Measurements from ENCODE around the gene RASSF4. TPM values are rescaled to one million over a fixed set of nuclear protein-coding genes. Genes with fewer than 3 reads are reported as not detected.

RASSF4 gene
- total RNA-seq, 1 experiment from 2014 or later: 11.5 TPM

GRCh38 chr10:44932517-44933450, 26.8 kb upstream of the RASSF4 start:
- Histone ChIP-seq H3K79me1 (ENCODE audit: insufficient read depth, low read depth, low read length, poor library complexity, severe bottlenecking) (no peaks in the 10 kb centered on the region), H3K9ac (ENCODE audit: extremely low read depth, insufficient read length, low read length) (no peak overlapping the region), H2AFZ (ENCODE audit: low read length) (no peak overlapping the region), H2BK120ac (ENCODE audit: low read depth, low read length, poor library complexity, severe bottlenecking) (no peak overlapping the region), H2BK5ac (ENCODE audit: insufficient read length, low read length) (no peak overlapping the region), H4K20me1 (ENCODE audit: control insufficient read depth, insufficient read depth, insufficient read length) (no peaks in the 10 kb centered on the region), H3K4me2 (ENCODE audit: insufficient read depth, insufficient read length, low read length) (no peak overlapping the region), H2BK20ac (ENCODE audit: low read depth, low read length, poor library complexity, severe bottlenecking) (no peak overlapping the region), H3T11ph (ENCODE audit: low read length) (no peak overlapping the region), H3K4ac (ENCODE audit: low read depth, low read length) (no peak overlapping the region), H3K23me2 (ENCODE audit: insufficient read length, low read depth, low read length, poor library complexity, severe bottlenecking) (no peaks in the 10 kb centered on the region), H2BK12ac (ENCODE audit: insufficient read length, low read depth, low read length) (no peak overlapping the region), H3K27me3 (ENCODE audit: insufficient read depth, low read length) (no peaks in the 10 kb centered on the region), H3K79me2 (ENCODE audit: insufficient read depth, low read length) (no peaks in the 10 kb centered on the region), H3K27ac (ENCODE audit: insufficient read length, low read depth, low read length) (no peak overlapping the region), H4K8ac (replicated peaks; ENCODE audit: insufficient read length, low read depth, low read length) (no peak overlapping the region), H3K14ac (ENCODE audit: insufficient read depth, low read length) (no peak overlapping the region), H4K5ac (ENCODE audit: insufficient read length, low read depth, low read length) (no peak overlapping the region), H3K4me1 (ENCODE audit: insufficient read depth, low read length) (no peaks in the 10 kb centered on the region; the same call in 1 of the 2 replicates), H3K23ac (ENCODE audit: insufficient read length, low read depth, low read length) (no peak overlapping the region), H3K18ac (ENCODE audit: insufficient read length, low read depth, low read length) (no peak overlapping the region), H3K9me3 (ENCODE audit: control insufficient read depth, low read depth, low read length) (no peaks in the 10 kb centered on the region), H2BK15ac (ENCODE audit: low read depth, low read length) (no peak overlapping the region), H2AK5ac (ENCODE audit: insufficient read length, low read length) (no peak overlapping the region), H3K56ac (ENCODE audit: insufficient read length, low read depth, low read length) (no peak overlapping the region), H4K91ac (ENCODE audit: insufficient read length, low read depth, low read length) (no peak overlapping the region)
- WGBS (ENCODE audit: extremely low coverage, insufficient read length, low lambda C conversion rate): no CpG with 5 or more reads among the region's 10 CpGs
- Mint-ChIP-seq H3K27ac (no peak overlapping the region), H3K27me3 (ENCODE audit: low read depth) (peaks cover 16% of the 10 kb centered on the region), H3K9me3 (no peaks in the 10 kb centered on the region; a peak in 1 of 5 replicates), H3K36me3 (ENCODE audit: insufficient read depth in 1 of 3, low read depth in 3 of 3) (no peaks in the 10 kb centered on the region), H3K4me1 (peaks cover 0 to 8% of the 10 kb centered on the region in 2 experiments; a peak in 3 of 4 replicates), H3K4me3 (no peak overlapping the region)
- peak; percentile 90 for DNase-seq
- TF ChIP-seq, protein P1, sequence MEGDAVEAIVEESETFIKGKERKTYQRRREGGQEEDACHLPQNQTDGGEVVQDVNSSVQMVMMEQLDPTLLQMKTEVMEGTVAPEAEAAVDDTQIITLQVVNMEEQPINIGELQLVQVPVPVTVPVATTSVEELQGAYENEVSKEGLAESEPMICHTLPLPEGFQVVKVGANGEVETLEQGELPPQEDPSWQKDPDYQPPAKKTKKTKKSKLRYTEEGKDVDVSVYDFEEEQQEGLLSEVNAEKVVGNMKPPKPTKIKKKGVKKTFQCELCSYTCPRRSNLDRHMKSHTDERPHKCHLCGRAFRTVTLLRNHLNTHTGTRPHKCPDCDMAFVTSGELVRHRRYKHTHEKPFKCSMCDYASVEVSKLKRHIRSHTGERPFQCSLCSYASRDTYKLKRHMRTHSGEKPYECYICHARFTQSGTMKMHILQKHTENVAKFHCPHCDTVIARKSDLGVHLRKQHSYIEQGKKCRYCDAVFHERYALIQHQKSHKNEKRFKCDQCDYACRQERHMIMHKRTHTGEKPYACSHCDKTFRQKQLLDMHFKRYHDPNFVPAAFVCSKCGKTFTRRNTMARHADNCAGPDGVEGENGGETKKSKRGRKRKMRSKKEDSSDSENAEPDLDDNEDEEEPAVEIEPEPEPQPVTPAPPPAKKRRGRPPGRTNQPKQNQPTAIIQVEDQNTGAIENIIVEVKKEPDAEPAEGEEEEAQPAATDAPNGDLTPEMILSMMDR (conservative IDR thresholded peaks at IDR 0.05): peak; percentile 97
